MCF 10A (cell line): ENCODE data around the gene BRF1. TPM values are rescaled to one million over a fixed set of nuclear protein-coding genes. Genes with fewer than 3 reads are reported as not detected.

ENCODE experiments used
- BruUV-seq: library from RNA; stranded (reverse); fragments of 400-500 nt; replicated peaks from 2 replicates; lab custom pipeline; 2021; lab: Mats Ljungman, UMichigan
- CTCF ChIA-PET: fragments of 300-600 bp; sonication (Branson Sonifier 250); formaldehyde crosslinking; extraction: SDS; loops from one replicate; lab custom pipeline; 2021; ENCODE audit warnings: antibody characterized with exemption, inconsistent platforms; lab: Yijun Ruan, JAX
- POLR2A ChIA-PET: fragments of 300-600, 350-650 bp; sonication (Branson Sonifier 250); formaldehyde crosslinking; extraction: SDS; loops from one replicate; lab custom pipeline; 2020; ENCODE audit warnings: antibody characterized with exemption, inconsistent platforms; lab: Yijun Ruan, JAX
- DNase-seq: peaks from one replicate; pipeline ENCODE4 v3.0.0-alpha.2; 2018; ENCODE audit not compliant: unreplicated experiment
- H3K27ac Mint-ChIP-seq: one replicate; pipeline ENCODE4 v1.8.0; 2022; ENCODE audit warnings: mild to moderate bottlenecking, low read depth, mixed read lengths; ENCODE audit not compliant: unreplicated experiment
- H3K27me3 Mint-ChIP-seq: one replicate; pipeline ENCODE4 v1.8.0; 2022; ENCODE audit warnings: mixed read lengths; ENCODE audit not compliant: insufficient read depth, unreplicated experiment
- H3K36me3 Mint-ChIP-seq: one replicate; pipeline ENCODE4 v1.8.0; 2022; ENCODE audit warnings: mild to moderate bottlenecking, moderate library complexity, mixed read lengths; ENCODE audit not compliant: insufficient read depth, unreplicated experiment
- H3K4me1 Mint-ChIP-seq: one replicate; pipeline ENCODE4 v1.8.0; 2022; ENCODE audit warnings: mixed read lengths; ENCODE audit not compliant: insufficient read depth, unreplicated experiment
- H3K4me3 Mint-ChIP-seq: one replicate; pipeline ENCODE4 v1.8.0; 2022; ENCODE audit warnings: mild to moderate bottlenecking, moderate library complexity, mixed read lengths; ENCODE audit not compliant: unreplicated experiment
- H3K9me3 Mint-ChIP-seq: one replicate; pipeline ENCODE4 v1.8.0; 2022; ENCODE audit warnings: mixed read lengths; ENCODE audit not compliant: unreplicated experiment
- intact Hi-C: fragments of 100-400 bp; cut with micrococcal nuclease; formaldehyde crosslinking; loops from 2 replicates; pipeline ENCODE4 v1.14.1; 2022
- total RNA-seq: library from RNA; stranded (reverse); gene quantifications from 2 replicates; pipeline ENCODE4 v1.2.3, GENCODE V29; 2022
- TF ChIP-seq, protein P1 (sequence below): fragments of 200-600 bp; IDR thresholded peaks from one replicate; pipeline ENCODE4 v1.8.0; 2022; ENCODE audit warnings: antibody characterized with exemption, mild to moderate bottlenecking; ENCODE audit not compliant: unreplicated experiment

Gene BRF1
- total RNA-seq, 1 experiment from 2014 or later, result 30.7 TPM

DNA sequence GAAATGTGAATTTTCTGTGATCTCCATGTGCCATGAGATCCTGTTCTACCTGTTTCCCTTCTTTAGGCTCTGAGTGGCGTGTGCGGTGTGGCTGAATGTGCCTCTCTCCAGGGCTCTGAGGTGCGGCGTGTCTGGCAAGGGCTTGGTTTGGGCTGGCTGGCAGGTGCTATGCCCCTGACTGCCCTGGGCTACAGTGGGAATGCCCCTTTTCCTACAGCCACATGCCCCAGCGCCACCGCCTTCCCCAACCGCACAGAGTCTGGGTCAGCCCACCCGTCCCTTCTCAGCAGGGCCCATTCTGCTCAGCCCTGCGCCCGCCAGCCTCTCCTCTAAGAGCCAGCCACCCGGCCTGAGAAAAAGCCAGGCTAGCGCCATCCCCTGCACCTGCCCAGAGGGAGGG is 27.7 kb downstream of the BRF1 start:
- BruUV-seq, result no TSS peak
- peaks cover 11% of the 10 kb centered on the region for H3K36me3 Mint-ChIP-seq
- ChIA-PET CTCF (interaction anchor here (0.7 kb wide), 1 partner anchor 515 kb away, joined by 3 read pairs; no protein-coding TSS in a partner anchor), POLR2A (no interaction called here)
- no peaks in the 10 kb centered on the region for H3K9me3 Mint-ChIP-seq
- no peaks in the 10 kb centered on the region for H3K27me3 Mint-ChIP-seq
- TF ChIP-seq, protein P1, sequence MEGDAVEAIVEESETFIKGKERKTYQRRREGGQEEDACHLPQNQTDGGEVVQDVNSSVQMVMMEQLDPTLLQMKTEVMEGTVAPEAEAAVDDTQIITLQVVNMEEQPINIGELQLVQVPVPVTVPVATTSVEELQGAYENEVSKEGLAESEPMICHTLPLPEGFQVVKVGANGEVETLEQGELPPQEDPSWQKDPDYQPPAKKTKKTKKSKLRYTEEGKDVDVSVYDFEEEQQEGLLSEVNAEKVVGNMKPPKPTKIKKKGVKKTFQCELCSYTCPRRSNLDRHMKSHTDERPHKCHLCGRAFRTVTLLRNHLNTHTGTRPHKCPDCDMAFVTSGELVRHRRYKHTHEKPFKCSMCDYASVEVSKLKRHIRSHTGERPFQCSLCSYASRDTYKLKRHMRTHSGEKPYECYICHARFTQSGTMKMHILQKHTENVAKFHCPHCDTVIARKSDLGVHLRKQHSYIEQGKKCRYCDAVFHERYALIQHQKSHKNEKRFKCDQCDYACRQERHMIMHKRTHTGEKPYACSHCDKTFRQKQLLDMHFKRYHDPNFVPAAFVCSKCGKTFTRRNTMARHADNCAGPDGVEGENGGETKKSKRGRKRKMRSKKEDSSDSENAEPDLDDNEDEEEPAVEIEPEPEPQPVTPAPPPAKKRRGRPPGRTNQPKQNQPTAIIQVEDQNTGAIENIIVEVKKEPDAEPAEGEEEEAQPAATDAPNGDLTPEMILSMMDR, result no peak
- no peak overlapping the region for H3K4me3 Mint-ChIP-seq
- no peaks in the 10 kb centered on the region for H3K4me1 Mint-ChIP-seq
- no peak overlapping the region for H3K27ac Mint-ChIP-seq
- DNase-seq, result no peak
- intact Hi-C loops, result no loop called here

DNA sequence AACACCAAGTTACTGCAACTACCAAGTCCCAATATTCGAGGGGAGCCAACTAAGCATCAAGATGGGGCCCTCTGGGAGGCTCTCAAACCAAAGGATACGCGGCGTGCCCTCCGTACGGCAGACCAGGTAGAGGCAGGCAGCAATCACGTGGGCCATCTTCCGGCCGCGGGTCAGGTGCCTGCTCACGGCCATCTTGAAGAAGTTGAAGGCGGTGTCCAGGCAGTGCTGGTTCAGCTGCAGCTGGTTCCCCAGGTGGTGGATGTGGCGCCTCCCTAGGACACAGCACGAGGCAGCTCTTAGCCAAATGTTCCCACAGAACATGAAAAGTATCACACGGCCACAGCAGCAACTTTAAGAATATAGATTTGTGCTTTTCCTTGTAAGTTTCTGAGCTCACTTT is 28.2 kb downstream of the BRF1 start:
- H3K9me3 Mint-ChIP-seq, result no peaks in the 10 kb centered on the region
- no peak overlapping the region for H3K27ac Mint-ChIP-seq
- TF ChIP-seq, protein P1, result no peak
- no peaks in the 10 kb centered on the region for H3K4me1 Mint-ChIP-seq
- DNase-seq, result no peak
- H3K36me3 Mint-ChIP-seq, result peaks cover 9% of the 10 kb centered on the region
- no peak overlapping the region for H3K4me3 Mint-ChIP-seq
- intact Hi-C loops, result no loop called here
- CTCF ChIA-PET, result interaction anchor here (0.7 kb wide), 1 partner anchor 515 kb away, joined by 3 read pairs; no protein-coding TSS in a partner anchor
- no TSS peak for BruUV-seq
- no peaks in the 10 kb centered on the region for H3K27me3 Mint-ChIP-seq
- POLR2A ChIA-PET, result no interaction called here

GRCh38 chr14:105271224-105271890 is 29.4 kb downstream of the BRF1 start:
- BruUV-seq, result no TSS peak
- POLR2A ChIA-PET, result no interaction called here
- TF ChIP-seq, protein P1, result no peak
- H3K27ac Mint-ChIP-seq, result no peak overlapping the region
- intact Hi-C loops, result no loop called here
- H3K36me3 Mint-ChIP-seq, result peaks cover 20% of the 10 kb centered on the region
- no peaks in the 10 kb centered on the region for H3K27me3 Mint-ChIP-seq
- H3K4me1 Mint-ChIP-seq, result no peaks in the 10 kb centered on the region
- H3K9me3 Mint-ChIP-seq, result no peaks in the 10 kb centered on the region
- no peak overlapping the region for H3K4me3 Mint-ChIP-seq
- CTCF ChIA-PET, result interaction anchor here (0.6 to 1.0 kb wide), 2 partner anchors 82 to 265 kb away, joined by 3 read pairs; no protein-coding TSS in a partner anchor
- DNase-seq, result no peak

DNA sequence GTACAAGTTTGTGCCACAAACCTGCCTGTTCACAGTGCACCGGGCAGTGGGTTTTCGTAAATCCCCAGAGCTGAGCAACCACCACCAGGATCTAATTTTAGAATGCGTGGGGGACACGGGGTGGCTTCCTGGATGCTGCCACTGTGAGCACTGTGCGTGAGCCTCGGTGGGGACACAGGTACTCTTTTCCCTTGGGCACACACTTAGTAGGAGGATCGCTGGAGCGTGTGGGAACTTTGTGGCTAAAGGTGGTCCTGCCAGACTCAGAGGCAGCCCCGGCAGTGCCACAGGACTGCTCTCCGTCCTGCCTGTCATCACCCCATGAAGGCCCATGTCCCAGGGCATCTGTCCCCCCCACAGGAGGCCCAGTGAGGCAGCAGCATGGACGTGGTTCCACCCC is 31.4 kb downstream of the BRF1 start:
- intact Hi-C loops, result no loop called here
- Mint-ChIP-seq H3K4me3 (no peak overlapping the region), H3K27ac (no peak overlapping the region), H3K27me3 (no peaks in the 10 kb centered on the region), H3K36me3 (peaks cover 38% of the 10 kb centered on the region), H3K4me1 (no peaks in the 10 kb centered on the region), H3K9me3 (no peaks in the 10 kb centered on the region)
- POLR2A ChIA-PET, result no interaction called here
- CTCF ChIA-PET, result interaction anchor here (0.6 to 0.7 kb wide), 2 partner anchors 18 to 294 kb away, joined by 3 to 4 read pairs; no protein-coding TSS in a partner anchor
- no TSS peak for BruUV-seq
- no peak for DNase-seq
- TF ChIP-seq, protein P1, result no peak
